Lower leg skin (tissue), 4 donors: Measurements from ENCODE around the gene FRS2. TPM values are rescaled to one million over a fixed set of nuclear protein-coding genes. Genes with fewer than 3 reads are reported as not detected.

Experiments
- DNase-seq, 2 donors: peaks; one replicate each; pipeline ENCODE4 v3.0.0-alpha.2; 2019; ENCODE audit warnings: low spot score in 2 of 2
- H3K4me3 ChIP-seq: fragments of 200-600 bp; sonication (generic); 2 replicates; pipeline ENCODE4 v1.5.1; 2017; ENCODE audit warnings: mild to moderate bottlenecking, low read depth; ENCODE audit not compliant: poor library complexity, severe bottlenecking
- POLR2A ChIP-seq, 2 donors: fragments of 450-650 bp; IDR thresholded peaks; one replicate each; pipeline ENCODE4 v1.6.1; 2016 to 2017; ENCODE audit warnings: antibody characterized with exemption in 2 of 2, mild to moderate bottlenecking in 1 of 2, moderate library complexity in 1 of 2
- WGBS, 2 donors: methylation state at CpG; one replicate each; pipeline ENCODE4 v1.1.5; 2018; 5-methylcytosine and 5-hydroxymethylcytosine counted together
- intact Hi-C: fragments of 100-400 bp; cut with DNase I; formaldehyde crosslinking; loops from one replicate; pipeline ENCODE4 v1.15.0; 2023; ENCODE audit warnings: low total_unique reads
- total RNA-seq, 4 donors: library from RNA; depleted of rRNA; stranded (reverse); fragments of >200 nt; gene quantifications; one replicate each; pipeline ENCODE4 v1.1.0, GENCODE V29; 2016
- TF ChIP-seq, protein P1 (sequence below), 3 donors: fragments of 450-650 bp; IDR thresholded peaks; one replicate each; pipeline ENCODE4 v1.5.1; 2016; ENCODE audit warnings: antibody characterized with exemption in 3 of 3, mild to moderate bottlenecking in 3 of 3, moderate library complexity in 2 of 3

FRS2 gene
- total RNA-seq, 4 donors from 2014 or later, result 33.7 to 64.7 (median 43.5) TPM

GRCh38 chr12:69534389-69534822 lies 64.2 kb downstream of the FRS2 start:
- TF ChIP-seq, protein P1, sequence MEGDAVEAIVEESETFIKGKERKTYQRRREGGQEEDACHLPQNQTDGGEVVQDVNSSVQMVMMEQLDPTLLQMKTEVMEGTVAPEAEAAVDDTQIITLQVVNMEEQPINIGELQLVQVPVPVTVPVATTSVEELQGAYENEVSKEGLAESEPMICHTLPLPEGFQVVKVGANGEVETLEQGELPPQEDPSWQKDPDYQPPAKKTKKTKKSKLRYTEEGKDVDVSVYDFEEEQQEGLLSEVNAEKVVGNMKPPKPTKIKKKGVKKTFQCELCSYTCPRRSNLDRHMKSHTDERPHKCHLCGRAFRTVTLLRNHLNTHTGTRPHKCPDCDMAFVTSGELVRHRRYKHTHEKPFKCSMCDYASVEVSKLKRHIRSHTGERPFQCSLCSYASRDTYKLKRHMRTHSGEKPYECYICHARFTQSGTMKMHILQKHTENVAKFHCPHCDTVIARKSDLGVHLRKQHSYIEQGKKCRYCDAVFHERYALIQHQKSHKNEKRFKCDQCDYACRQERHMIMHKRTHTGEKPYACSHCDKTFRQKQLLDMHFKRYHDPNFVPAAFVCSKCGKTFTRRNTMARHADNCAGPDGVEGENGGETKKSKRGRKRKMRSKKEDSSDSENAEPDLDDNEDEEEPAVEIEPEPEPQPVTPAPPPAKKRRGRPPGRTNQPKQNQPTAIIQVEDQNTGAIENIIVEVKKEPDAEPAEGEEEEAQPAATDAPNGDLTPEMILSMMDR (IDR thresholded peaks at IDR 0.05), result no peak
- no peak for TF ChIP-seq POLR2A (IDR thresholded peaks at IDR 0.05)
- WGBS, 2 donors, result 19 to 34% methylated on average over 3 of the region's 3 CpGs
- intact Hi-C loops, result no loop called here
- H3K4me3 ChIP-seq, result no peak overlapping the region
- DNase-seq, result peak in 1 of 2 donors; percentile 68

GRCh38 chr12:69540987-69541386 lies 70.8 kb downstream of the FRS2 start:
- WGBS, 2 donors, result 82 to 85% methylated on average over 2 of the region's 2 CpGs
- no peak for DNase-seq
- intact Hi-C loops, result no loop called here
- TF ChIP-seq, protein P1 (IDR thresholded peaks at IDR 0.05), result no peak
- no peak for TF ChIP-seq POLR2A (IDR thresholded peaks at IDR 0.05)
- no peak overlapping the region for H3K4me3 ChIP-seq

GRCh38 chr12:69544087-69544486 lies 73.9 kb downstream of the FRS2 start:
- H3K4me3 ChIP-seq, result no peak overlapping the region
- intact Hi-C loops, result no loop called here
- no peak for TF ChIP-seq POLR2A (IDR thresholded peaks at IDR 0.05)
- TF ChIP-seq, protein P1 (IDR thresholded peaks at IDR 0.05), result no peak
- 100% methylated on average over 1 of the region's 1 CpG for WGBS, 2 donors
- DNase-seq, result no peak

GRCh38 chr12:69545081-69545480 lies 74.9 kb downstream of the FRS2 start:
- intact Hi-C loops, result no loop called here
- TF ChIP-seq, protein P1 (IDR thresholded peaks at IDR 0.05), result no peak
- no peak for TF ChIP-seq POLR2A (IDR thresholded peaks at IDR 0.05)
- 79 to 80% methylated on average over 1 of the region's 1 CpG for WGBS, 2 donors
- DNase-seq, result no peak
- H3K4me3 ChIP-seq, result no peak overlapping the region

- H3K4me3 ChIP-seq, result no peak overlapping the region
- DNase-seq, result no peak
- intact Hi-C loops, result no loop called here
- TF ChIP-seq, protein P1 (IDR thresholded peaks at IDR 0.05), result no peak
- TF ChIP-seq POLR2A (IDR thresholded peaks at IDR 0.05), result no peak
- 93 to 96% methylated on average over 7 of the region's 7 CpGs for WGBS, 2 donors
Observed at GRCh38 chr12:69546693-69547438, 76.7 kb downstream of the FRS2 start.

GRCh38 chr12:69548687-69549086 lies 78.5 kb downstream of the FRS2 start:
- no peak overlapping the region for H3K4me3 ChIP-seq
- DNase-seq, result no peak
- no peak for TF ChIP-seq POLR2A (IDR thresholded peaks at IDR 0.05)
- TF ChIP-seq, protein P1 (IDR thresholded peaks at IDR 0.05), result no peak
- intact Hi-C loops, result no loop called here
